Sigmoid colon (tissue), 4 donors: ENCODE measurements around the gene DDX5.

Experiments used
- CTCF ChIP-seq, 4 experiments: fragments of 450-650 bp in 3 of 4; fragments of 200-600 bp in 1 of 4; IDR thresholded peaks; one replicate each; pipeline ENCODE4 v1.5.1; 2016 to 2019; ENCODE audit warnings: antibody characterized with exemption in 4 of 4, mild to moderate bottlenecking in 3 of 4, moderate library complexity in 2 of 4
- EP300 ChIP-seq, 4 donors: sonication (generic); formaldehyde crosslinking; IDR thresholded peaks; one replicate each; pipeline ENCODE4 v1.6.1; 2017; ENCODE audit warnings: antibody characterized with exemption in 4 of 4
- POLR2A ChIP-seq, 2 donors: fragments of 450-650 bp; IDR thresholded peaks; one replicate each; pipeline ENCODE4 v1.6.1; 2016; ENCODE audit warnings: antibody characterized with exemption in 2 of 2, mild to moderate bottlenecking in 2 of 2, moderate library complexity in 2 of 2
- POLR2AphosphoS5 ChIP-seq, 4 donors: sonication (generic); formaldehyde crosslinking; IDR thresholded peaks; one replicate each; pipeline ENCODE4 v1.6.1; 2017; ENCODE audit warnings: antibody characterized with exemption in 4 of 4

- TF ChIP-seq POLR2A (IDR thresholded peaks at IDR 0.05) (no peak), POLR2AphosphoS5 (IDR thresholded peaks at IDR 0.05) (no peak), CTCF (IDR thresholded peaks at IDR 0.05) (no peak), EP300 (IDR thresholded peaks at IDR 0.05) (no peak)
Observed at GRCh38 chr17:64533784-64534183, 27.7 kb upstream of the DDX5 start.
